22Rv1 (cell line): Measurements from ENCODE around the gene RGS7.

Experiments used
- CTCF ChIP-seq: fragments of 450-650 bp; IDR thresholded peaks from 2 replicates; pipeline ENCODE4 v1.5.1; 2017; ENCODE audit warnings: mild to moderate bottlenecking
- ZFX ChIP-seq: fragments of 450-650 bp; IDR thresholded peaks from 2 replicates; pipeline ENCODE4 v1.6.1; 2017; ENCODE audit warnings: antibody characterized with exemption, borderline replicate concordance

- TF ChIP-seq CTCF (no peak), ZFX (no peak)
Measured at GRCh38 chr1:240739754-240740153, 617.3 kb downstream of the RGS7 start.
